HG03025 (cell line): ENCODE measurements around the gene KIAA1671.

Source experiments
- ATAC-seq: cut with Tn5 transposase; IDR thresholded peaks from one replicate; pipeline ENCODE4 v1.9.1; 2021; ENCODE audit warnings: mild to moderate bottlenecking, moderate library complexity; ENCODE audit not compliant: unreplicated experiment, low FRiP score

KIAA1671 gene

GRCh38 chr22:24950272-24950902 lies 2.1 kb upstream of the KIAA1671 start:
- no peak for ATAC-seq

- ATAC-seq, result no peak
Observed at GRCh38 chr22:24952837-24953383, 394 bp downstream of the KIAA1671 start.

GRCh38 chr22:24953384-24954113 lies 1.0 kb downstream of the KIAA1671 start:
- ATAC-seq, result no peak

GRCh38 chr22:24954114-24954463 lies 1.6 kb downstream of the KIAA1671 start:
- no peak for ATAC-seq

- no peak for ATAC-seq
Observed at GRCh38 chr22:24954856-24955255, 2.3 kb downstream of the KIAA1671 start.

- ATAC-seq, result no peak
Observed at GRCh38 chr22:24957043-24957442, 4.5 kb downstream of the KIAA1671 start.

- no peak for ATAC-seq
Observed at GRCh38 chr22:24961217-24961844, 8.8 kb downstream of the KIAA1671 start.

GRCh38 chr22:24962094-24962493 lies 9.6 kb downstream of the KIAA1671 start:
- no peak for ATAC-seq

GRCh38 chr22:24962835-24963234 lies 10.3 kb downstream of the KIAA1671 start:
- ATAC-seq, result no peak

GRCh38 chr22:24964441-24964840 lies 11.9 kb downstream of the KIAA1671 start:
- no peak for ATAC-seq

GRCh38 chr22:24965822-24966626 lies 13.5 kb downstream of the KIAA1671 start:
- ATAC-seq, result no peak

- no peak for ATAC-seq
Observed at GRCh38 chr22:24968066-24968561, 15.6 kb downstream of the KIAA1671 start.

GRCh38 chr22:24969560-24970301 lies 17.2 kb downstream of the KIAA1671 start:
- no peak for ATAC-seq

- no peak for ATAC-seq
Observed at GRCh38 chr22:24972369-24972768, 19.9 kb downstream of the KIAA1671 start.

GRCh38 chr22:24973872-24974271 lies 21.4 kb downstream of the KIAA1671 start:
- ATAC-seq, result no peak

GRCh38 chr22:24975125-24975640 lies 22.7 kb downstream of the KIAA1671 start:
- no peak for ATAC-seq

GRCh38 chr22:24975813-24976341 lies 23.4 kb downstream of the KIAA1671 start:
- no peak for ATAC-seq

GRCh38 chr22:24976442-24977218 lies 24.1 kb downstream of the KIAA1671 start:
- ATAC-seq, result no peak
